ENCODE results near the gene SLC25A43.
"Not testable (repeated sequence)": the region's sequence is repeated elsewhere in the genome, so short reads cannot be mapped to it uniquely, and the experiment has no call there.

Gene SLC25A43

GRCh38 chrX:119410027-119410819, 11.1 kb downstream of the SLC25A43 start:
- no peak for DNase-seq

GRCh38 chrX:119410854-119411253, 11.7 kb downstream of the SLC25A43 start:
- DNase-seq: no peak

GRCh38 chrX:119411959-119412358, 12.8 kb downstream of the SLC25A43 start:
- no peak for DNase-seq

GRCh38 chrX:119417376-119417775, 18.2 kb downstream of the SLC25A43 start:
- DNase-seq: no peak

- no peak for DNase-seq
Observed at GRCh38 chrX:119417842-119418241, 18.7 kb downstream of the SLC25A43 start.

- DNase-seq: no peak
Observed at GRCh38 chrX:119419146-119419545, 20.0 kb downstream of the SLC25A43 start.

- no peak for DNase-seq
Observed at GRCh38 chrX:119419898-119420297, 20.8 kb downstream of the SLC25A43 start.

- no peak for DNase-seq
Observed at GRCh38 chrX:119421016-119421705, 22.0 kb downstream of the SLC25A43 start.

GRCh38 chrX:119423631-119424030, 24.5 kb downstream of the SLC25A43 start:
- no peak for DNase-seq

- DNase-seq: no peak
Observed at GRCh38 chrX:119424999-119425398, 25.9 kb downstream of the SLC25A43 start.

GRCh38 chrX:119427024-119427794, 28.1 kb downstream of the SLC25A43 start:
- no peak for DNase-seq

GRCh38 chrX:119427795-119428185, 28.7 kb downstream of the SLC25A43 start:
- no peak for DNase-seq

- DNase-seq: no peak
Observed at GRCh38 chrX:119429471-119429870, 30.3 kb downstream of the SLC25A43 start.

- not testable (repeated sequence) for DNase-seq
Observed at GRCh38 chrX:119441295-119441694, 42.2 kb downstream of the SLC25A43 start.

GRCh38 chrX:119442286-119442685, 43.1 kb downstream of the SLC25A43 start:
- DNase-seq: no peak

GRCh38 chrX:119453202-119453601, 54.1 kb downstream of the SLC25A43 start:
- DNase-seq: no peak

- DNase-seq: no peak
Observed at GRCh38 chrX:119455264-119455663, 56.1 kb downstream of the SLC25A43 start.

- no peak for DNase-seq
Observed at GRCh38 chrX:119459181-119459580, 60.0 kb downstream of the SLC25A43 start.

GRCh38 chrX:119465555-119465954, 66.4 kb downstream of the SLC25A43 start:
- no peak for DNase-seq

- no peak for DNase-seq
Observed at GRCh38 chrX:119466970-119467369, 67.8 kb downstream of the SLC25A43 start.

- DNase-seq: no peak
Observed at GRCh38 chrX:119467433-119467832, 68.3 kb downstream of the SLC25A43 start.

GRCh38 chrX:119467842-119468550, 68.9 kb downstream of the SLC25A43 start, which contains the start of gene SLC25A5:
SLC25A5 (plus strand) TSS chrX:119468444; CDS start chrX:119468516, 72 bp downstream.
- peak; percentile 87 for DNase-seq

All from NCI-H2107 (cell line).